Measurements from ENCODE around the gene RIPK4.

Gene RIPK4

DNA sequence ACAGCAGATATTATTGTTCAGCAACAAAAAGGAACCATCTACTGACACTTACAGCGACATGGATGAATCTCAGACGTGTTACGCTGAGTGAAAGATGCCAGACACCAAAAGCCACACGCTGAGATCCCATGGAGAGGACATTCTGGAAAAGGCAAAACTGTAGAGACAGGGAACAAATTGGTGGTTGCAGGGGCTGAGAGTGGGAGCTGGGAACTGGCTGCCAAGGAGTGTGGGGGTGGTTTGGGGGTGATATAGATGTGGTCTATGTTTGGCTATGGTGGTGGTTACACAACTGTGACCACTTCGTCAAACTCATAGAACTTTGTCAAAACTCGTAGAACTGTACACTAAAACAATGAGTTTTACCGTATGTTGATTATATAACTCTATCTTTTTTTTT, 57.7 kb downstream of the RIPK4 start:
- 76 to 79% methylated on average over 6 of the region's 7 CpGs for WGBS, 2 experiments
- Histone ChIP-seq H3K4me1 (ENCODE audit: control insufficient read depth, insufficient read depth, low read length) (peaks cover 11% of the 10 kb centered on the region), H3K4me3 (ENCODE audit: insufficient read depth, low read depth, low read length) (no peak overlapping the region), H3K27me3 (ENCODE audit: control insufficient read depth, insufficient read depth, low read length, poor library complexity, severe bottlenecking) (peaks cover 13% of the 10 kb centered on the region), H3K27ac (ENCODE audit: insufficient read depth, low read depth, low read length, poor library complexity, severe bottlenecking) (no peak overlapping the region), H3K9me3 (ENCODE audit: control insufficient read depth, low read length) (no peaks in the 10 kb centered on the region), H3K36me3 (ENCODE audit: control insufficient read depth, insufficient read depth, low read length) (no peaks in the 10 kb centered on the region)

DNA sequence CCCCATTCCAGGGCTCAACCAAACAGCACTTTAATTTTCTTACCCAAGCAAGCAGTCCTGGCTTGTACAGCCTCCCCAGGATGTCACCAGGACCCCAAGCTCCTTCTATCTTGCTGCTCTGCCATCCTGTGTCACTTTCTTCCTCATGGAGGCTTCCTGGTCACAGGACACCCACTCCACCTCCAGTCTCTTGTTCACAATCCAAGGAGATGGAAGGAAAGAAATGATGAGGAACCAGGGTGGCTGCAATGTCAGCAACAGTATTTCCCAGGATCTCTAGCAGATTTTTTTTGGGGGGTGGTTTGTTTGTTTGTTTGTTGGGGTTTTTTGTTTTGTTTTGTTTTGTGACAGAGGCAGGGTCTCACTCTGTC, 58.9 kb downstream of the RIPK4 start:
- H3K4me1 ChIP-seq (ENCODE audit: control insufficient read depth, insufficient read depth, low read length) = peaks cover 11% of the 10 kb centered on the region
- H3K36me3 ChIP-seq (ENCODE audit: control insufficient read depth, insufficient read depth, low read length) = no peaks in the 10 kb centered on the region
- H3K27me3 ChIP-seq (ENCODE audit: control insufficient read depth, insufficient read depth, low read length, poor library complexity, severe bottlenecking) = peaks cover 13% of the 10 kb centered on the region
- H3K9me3 ChIP-seq (ENCODE audit: control insufficient read depth, low read length) = no peaks in the 10 kb centered on the region
- no peak overlapping the region for H3K27ac ChIP-seq (ENCODE audit: insufficient read depth, low read depth, low read length, poor library complexity, severe bottlenecking)
- H3K4me3 ChIP-seq (ENCODE audit: insufficient read depth, low read depth, low read length) = no peak overlapping the region

DNA sequence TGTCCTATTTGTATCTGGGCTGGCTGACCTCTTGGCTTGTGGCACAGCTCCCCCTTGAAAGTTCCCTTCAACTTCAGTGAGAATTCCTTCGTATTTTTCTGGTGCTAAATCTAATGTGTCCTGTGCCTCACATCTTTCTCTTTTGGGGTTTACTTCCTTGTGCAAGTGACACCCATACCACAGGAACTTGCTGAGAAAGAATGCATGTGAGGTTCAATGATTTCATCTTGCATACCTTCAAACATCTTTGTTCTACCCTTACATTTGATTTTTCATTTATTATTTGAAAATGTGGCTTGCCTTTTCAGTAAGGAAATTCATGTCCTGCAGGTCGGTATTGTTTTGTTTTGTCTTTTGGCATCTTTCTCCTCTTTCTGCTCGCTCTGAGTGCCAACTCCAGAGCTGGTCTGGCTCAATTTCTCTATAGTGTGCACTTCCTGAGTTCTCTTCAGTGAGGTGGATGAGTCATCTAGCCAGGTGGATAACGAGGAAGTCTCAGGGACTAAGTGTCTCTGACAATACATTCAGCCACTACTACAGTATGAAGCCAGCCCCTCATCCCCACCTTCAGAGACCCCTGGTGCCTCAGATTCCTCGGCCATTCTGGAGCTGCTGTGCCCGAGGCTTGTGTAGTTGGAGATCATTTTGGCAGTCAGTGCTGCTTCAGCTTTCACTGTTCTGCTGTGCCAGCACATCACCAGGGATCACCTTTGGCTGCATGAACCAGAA, 59.5 kb downstream of the RIPK4 start:
- Histone ChIP-seq H3K4me3 (ENCODE audit: insufficient read depth, low read depth, low read length) (no peak overlapping the region), H3K27ac (ENCODE audit: insufficient read depth, low read depth, low read length, poor library complexity, severe bottlenecking) (no peak overlapping the region), H3K27me3 (ENCODE audit: control insufficient read depth, insufficient read depth, low read length, poor library complexity, severe bottlenecking) (peaks cover 13% of the 10 kb centered on the region), H3K4me1 (ENCODE audit: control insufficient read depth, insufficient read depth, low read length) (peaks cover 6% of the 10 kb centered on the region), H3K36me3 (ENCODE audit: control insufficient read depth, insufficient read depth, low read length) (no peaks in the 10 kb centered on the region), H3K9me3 (ENCODE audit: control insufficient read depth, low read length) (no peaks in the 10 kb centered on the region)
- 68 to 74% methylated on average over 6 of the region's 6 CpGs for WGBS, 2 experiments

DNA sequence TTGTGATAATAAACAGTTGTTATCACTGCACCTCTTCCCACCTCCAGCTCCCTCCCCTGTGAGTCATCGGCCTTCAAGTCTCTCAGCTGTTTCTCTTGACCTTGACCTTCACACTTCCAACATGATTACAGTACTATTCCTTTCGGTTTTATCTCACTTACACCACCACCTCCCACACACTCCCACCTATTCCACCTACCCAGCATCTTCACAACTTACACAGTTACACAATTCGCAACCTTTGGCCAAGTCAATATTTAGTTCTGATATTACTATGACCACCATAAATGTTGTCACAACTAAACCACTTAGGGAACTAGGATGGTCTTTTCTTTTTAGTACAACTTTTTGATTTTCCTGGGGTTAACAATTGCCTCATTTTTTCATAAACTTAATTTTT, 60.2 kb downstream of the RIPK4 start:
- H3K36me3 ChIP-seq (ENCODE audit: control insufficient read depth, insufficient read depth, low read length) = no peaks in the 10 kb centered on the region
- H3K4me3 ChIP-seq (ENCODE audit: insufficient read depth, low read depth, low read length) = no peak overlapping the region
- H3K4me1 ChIP-seq (ENCODE audit: control insufficient read depth, insufficient read depth, low read length) = no peaks in the 10 kb centered on the region
- peaks cover 6% of the 10 kb centered on the region for H3K27me3 ChIP-seq (ENCODE audit: control insufficient read depth, insufficient read depth, low read length, poor library complexity, severe bottlenecking)
- 82% methylated on average over 3 of the region's 3 CpGs for WGBS, 2 experiments
- no peaks in the 10 kb centered on the region for H3K9me3 ChIP-seq (ENCODE audit: control insufficient read depth, low read length)
- no peak overlapping the region for H3K27ac ChIP-seq (ENCODE audit: insufficient read depth, low read depth, low read length, poor library complexity, severe bottlenecking)

DNA sequence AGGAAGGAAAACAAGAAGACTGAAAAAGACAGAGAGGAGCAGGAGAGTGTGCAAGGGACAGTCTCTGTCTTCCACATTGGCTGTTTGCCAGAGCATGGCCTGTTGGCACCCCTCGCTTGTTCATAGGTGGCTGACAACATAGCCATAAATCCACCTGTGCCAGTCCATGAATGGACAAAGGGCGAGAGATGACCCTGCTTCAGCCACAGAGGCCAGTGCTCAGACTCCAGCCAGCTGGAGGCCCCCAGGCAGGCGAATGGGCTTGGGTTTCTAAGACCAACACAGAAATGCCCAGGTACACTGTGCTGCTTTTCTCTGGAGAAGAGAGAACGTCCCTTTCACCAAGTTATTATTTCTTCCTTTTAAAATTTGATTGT, 60.6 kb downstream of the RIPK4 start:
- peaks cover 2% of the 10 kb centered on the region for H3K27me3 ChIP-seq (ENCODE audit: control insufficient read depth, insufficient read depth, low read length, poor library complexity, severe bottlenecking)
- H3K36me3 ChIP-seq (ENCODE audit: control insufficient read depth, insufficient read depth, low read length) = no peaks in the 10 kb centered on the region
- no peak overlapping the region for H3K27ac ChIP-seq (ENCODE audit: insufficient read depth, low read depth, low read length, poor library complexity, severe bottlenecking)
- no peak overlapping the region for H3K4me3 ChIP-seq (ENCODE audit: insufficient read depth, low read depth, low read length)
- H3K4me1 ChIP-seq (ENCODE audit: control insufficient read depth, insufficient read depth, low read length) = no peaks in the 10 kb centered on the region
- WGBS, 2 experiments = 90 to 94% methylated on average over 3 to 4 of the region's 4 CpGs
- H3K9me3 ChIP-seq (ENCODE audit: control insufficient read depth, low read length) = no peaks in the 10 kb centered on the region

DNA sequence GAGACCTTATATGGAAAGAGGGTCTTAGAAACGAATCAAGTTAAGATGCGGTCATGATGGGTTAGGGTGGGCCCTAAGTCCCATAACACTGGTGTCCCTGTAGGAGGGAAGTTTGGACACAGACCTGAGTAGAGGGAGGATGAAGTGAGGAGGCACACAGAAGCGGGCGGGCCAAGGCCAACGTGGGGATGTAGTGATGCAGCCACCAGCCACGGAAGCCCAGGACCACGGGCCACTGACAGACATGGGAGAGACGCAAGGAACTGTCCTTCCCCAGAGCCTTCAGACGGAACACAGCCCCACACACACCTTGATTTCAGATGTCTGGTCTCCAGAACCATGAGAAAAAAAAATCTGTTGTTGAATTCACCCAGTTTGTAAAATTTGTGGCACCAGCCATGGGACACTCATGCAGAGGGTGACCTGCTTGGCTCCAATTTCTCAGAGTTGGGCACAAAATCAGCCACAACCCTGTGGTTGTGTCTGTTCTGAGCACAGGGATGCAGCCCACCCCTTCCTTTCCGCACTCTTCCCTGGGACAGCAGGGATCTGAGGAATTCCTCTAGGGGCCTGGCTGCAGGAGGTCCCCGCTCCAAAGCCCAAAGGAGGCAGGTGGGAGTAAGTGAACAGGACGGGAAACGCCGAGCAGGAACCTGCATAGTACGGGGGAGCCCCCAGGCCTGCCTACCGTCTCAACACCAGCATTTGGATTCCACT, 61.1 kb downstream of the RIPK4 start:
- H3K27ac ChIP-seq (ENCODE audit: insufficient read depth, low read depth, low read length, poor library complexity, severe bottlenecking) = no peak overlapping the region
- no peaks in the 10 kb centered on the region for H3K9me3 ChIP-seq (ENCODE audit: control insufficient read depth, low read length)
- H3K27me3 ChIP-seq (ENCODE audit: control insufficient read depth, insufficient read depth, low read length, poor library complexity, severe bottlenecking) = no peaks in the 10 kb centered on the region
- WGBS, 2 experiments = 89 to 90% methylated on average over 16 of the region's 16 CpGs
- H3K36me3 ChIP-seq (ENCODE audit: control insufficient read depth, insufficient read depth, low read length) = no peaks in the 10 kb centered on the region
- H3K4me3 ChIP-seq (ENCODE audit: insufficient read depth, low read depth, low read length) = no peak overlapping the region
- no peaks in the 10 kb centered on the region for H3K4me1 ChIP-seq (ENCODE audit: control insufficient read depth, insufficient read depth, low read length)

DNA sequence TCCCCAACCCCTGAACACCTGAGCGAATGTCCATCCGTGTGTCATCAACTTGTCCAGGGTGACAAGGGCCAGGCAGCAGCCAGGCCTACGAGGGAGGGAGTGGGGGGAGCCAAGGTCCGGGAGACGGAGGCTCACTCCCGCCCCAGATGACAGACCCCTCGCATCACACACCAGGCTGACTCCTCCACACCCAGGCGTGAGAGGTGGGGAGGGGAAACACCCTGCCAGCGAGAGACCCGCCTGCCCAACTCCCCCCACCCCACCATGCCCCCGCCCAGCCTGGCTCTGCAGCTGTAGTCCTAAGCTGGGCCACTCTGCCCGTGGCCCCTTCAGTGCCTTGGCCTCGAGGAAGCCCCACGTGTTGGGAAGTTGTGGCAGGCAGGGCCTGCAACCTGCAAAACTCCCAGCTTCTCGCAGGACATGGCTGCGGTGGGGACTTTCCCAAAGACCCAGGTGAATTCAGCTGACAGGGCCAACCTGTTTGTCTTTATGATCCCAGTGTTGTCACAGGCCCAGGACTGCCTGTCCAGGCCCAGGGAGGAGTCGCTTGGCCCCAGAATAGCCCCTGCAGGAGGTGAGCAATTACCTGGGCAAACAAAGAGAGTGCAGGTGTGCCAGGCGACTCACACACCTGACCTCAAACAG, 62.9 kb downstream of the RIPK4 start:
- Histone ChIP-seq H3K27ac (ENCODE audit: insufficient read depth, low read depth, low read length, poor library complexity, severe bottlenecking) (no peak overlapping the region), H3K9me3 (ENCODE audit: control insufficient read depth, low read length) (no peaks in the 10 kb centered on the region), H3K36me3 (ENCODE audit: control insufficient read depth, insufficient read depth, low read length) (no peaks in the 10 kb centered on the region), H3K27me3 (ENCODE audit: control insufficient read depth, insufficient read depth, low read length, poor library complexity, severe bottlenecking) (no peaks in the 10 kb centered on the region), H3K4me3 (ENCODE audit: insufficient read depth, low read depth, low read length) (no peak overlapping the region), H3K4me1 (ENCODE audit: control insufficient read depth, insufficient read depth, low read length) (no peaks in the 10 kb centered on the region)
- 87 to 88% methylated on average over 18 of the region's 18 CpGs for WGBS, 2 experiments

DNA sequence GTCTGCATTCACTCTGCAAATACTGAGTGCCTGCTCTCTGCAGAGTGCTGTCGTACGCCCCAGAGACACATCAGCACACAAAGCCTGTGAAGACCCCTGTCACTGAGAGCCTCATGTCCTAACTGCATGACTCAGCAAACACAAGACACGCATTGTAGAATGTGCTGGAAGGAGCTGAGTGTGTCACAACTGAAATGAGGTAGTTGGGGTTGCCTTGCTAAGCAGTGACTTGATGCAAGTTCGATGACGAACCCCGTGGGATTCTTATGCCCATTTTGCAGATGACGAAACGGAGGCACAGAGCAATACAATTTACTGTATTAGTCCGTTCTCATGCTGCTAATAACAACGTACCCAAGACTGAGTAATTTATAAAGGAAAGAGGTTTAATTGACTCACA, 65.1 kb downstream of the RIPK4 start:
- no peaks in the 10 kb centered on the region for H3K4me1 ChIP-seq (ENCODE audit: control insufficient read depth, insufficient read depth, low read length)
- no peaks in the 10 kb centered on the region for H3K9me3 ChIP-seq (ENCODE audit: control insufficient read depth, low read length)
- no peak overlapping the region for H3K27ac ChIP-seq (ENCODE audit: insufficient read depth, low read depth, low read length, poor library complexity, severe bottlenecking)
- WGBS, 2 experiments = 93 to 95% methylated on average over 10 of the region's 10 CpGs
- no peaks in the 10 kb centered on the region for H3K36me3 ChIP-seq (ENCODE audit: control insufficient read depth, insufficient read depth, low read length)
- no peak overlapping the region for H3K4me3 ChIP-seq (ENCODE audit: insufficient read depth, low read depth, low read length)
- no peaks in the 10 kb centered on the region for H3K27me3 ChIP-seq (ENCODE audit: control insufficient read depth, insufficient read depth, low read length, poor library complexity, severe bottlenecking)

DNA sequence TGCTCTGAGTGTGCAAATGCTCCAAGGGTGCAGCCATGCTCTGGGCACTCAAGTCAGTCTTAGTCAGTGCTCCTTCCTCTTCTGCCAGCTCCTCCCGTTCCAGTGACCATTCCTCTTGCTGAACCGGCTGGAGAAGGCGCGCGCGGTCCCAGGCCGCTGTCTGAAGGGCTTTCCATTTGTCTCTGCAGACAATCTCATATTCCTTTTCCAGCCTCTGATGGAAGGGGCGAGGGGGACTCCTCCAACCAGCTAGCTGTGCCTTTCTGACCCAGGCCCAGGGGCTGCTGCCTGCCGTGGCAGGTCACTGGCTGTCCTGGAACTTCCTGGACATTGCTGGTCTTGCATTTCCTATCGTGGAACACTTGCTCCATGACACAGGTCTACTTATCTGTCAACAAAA, 67.5 kb downstream of the RIPK4 start:
- WGBS, 2 experiments = 92 to 94% methylated on average over 10 of the region's 10 CpGs
- Histone ChIP-seq H3K9me3 (ENCODE audit: control insufficient read depth, low read length) (no peaks in the 10 kb centered on the region), H3K4me1 (ENCODE audit: control insufficient read depth, insufficient read depth, low read length) (no peaks in the 10 kb centered on the region), H3K36me3 (ENCODE audit: control insufficient read depth, insufficient read depth, low read length) (no peaks in the 10 kb centered on the region), H3K27me3 (ENCODE audit: control insufficient read depth, insufficient read depth, low read length, poor library complexity, severe bottlenecking) (no peaks in the 10 kb centered on the region), H3K4me3 (ENCODE audit: insufficient read depth, low read depth, low read length) (no peak overlapping the region), H3K27ac (ENCODE audit: insufficient read depth, low read depth, low read length, poor library complexity, severe bottlenecking) (no peak overlapping the region)

DNA sequence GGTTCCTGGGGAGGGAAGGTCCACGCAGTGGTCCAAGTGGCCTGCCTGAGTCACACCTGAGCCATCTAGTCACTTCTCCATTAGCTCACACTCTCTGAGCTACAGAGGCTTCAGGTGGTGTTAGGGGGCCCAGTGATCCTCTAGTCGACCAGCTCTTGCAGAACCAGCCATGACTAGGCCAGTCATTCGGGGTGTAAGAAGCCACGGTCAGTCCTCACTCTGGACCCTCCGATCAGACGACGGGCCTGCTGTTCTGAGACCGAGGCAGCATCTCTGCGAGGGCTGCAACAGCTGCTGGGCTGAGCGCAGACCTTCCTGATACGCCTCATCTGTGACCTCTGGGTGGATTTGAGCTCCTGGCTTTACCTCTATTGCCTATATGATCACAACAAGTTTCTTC, 68.8 kb downstream of the RIPK4 start:
- Histone ChIP-seq H3K4me1 (ENCODE audit: control insufficient read depth, insufficient read depth, low read length) (no peaks in the 10 kb centered on the region), H3K27me3 (ENCODE audit: control insufficient read depth, insufficient read depth, low read length, poor library complexity, severe bottlenecking) (no peaks in the 10 kb centered on the region), H3K4me3 (ENCODE audit: insufficient read depth, low read depth, low read length) (no peak overlapping the region), H3K36me3 (ENCODE audit: control insufficient read depth, insufficient read depth, low read length) (no peaks in the 10 kb centered on the region), H3K9me3 (ENCODE audit: control insufficient read depth, low read length) (no peaks in the 10 kb centered on the region), H3K27ac (ENCODE audit: insufficient read depth, low read depth, low read length, poor library complexity, severe bottlenecking) (no peak overlapping the region)
- 94% methylated on average over 11 of the region's 11 CpGs for WGBS, 2 experiments
